ENCODE measurements around the gene MED23. TPM values are rescaled to one million over a fixed set of nuclear protein-coding genes. Genes with fewer than 3 reads are reported as not detected.

The MED23 gene
- total and polyA plus RNA-seq, 2 donors (not counting 1 experiment from before 2014, with no cell fraction given): 25.1 to 27.4 TPM

DNA sequence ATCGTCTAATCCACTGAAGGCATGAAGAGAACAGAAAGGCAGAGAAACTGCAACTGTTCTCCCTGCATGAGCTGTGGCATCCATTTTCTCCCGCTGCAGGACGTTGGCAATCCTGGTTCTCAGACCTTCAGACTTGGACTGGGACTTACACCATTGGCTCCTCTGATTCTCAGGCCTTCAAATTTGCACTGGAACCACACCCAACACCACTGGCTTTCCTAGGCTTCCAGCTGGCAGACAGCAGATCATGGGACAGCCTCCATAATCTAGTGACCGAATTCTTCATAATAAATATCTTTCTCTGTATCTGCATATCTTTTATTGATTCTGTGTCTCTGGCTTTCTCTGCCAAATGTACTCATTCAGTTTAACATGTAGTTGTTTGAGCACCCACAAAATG, 69.1 kb downstream of the MED23 start:
- no peak for DNase-seq (ENCODE audit: low read depth in 2 of 2)
- no peaks in the 10 kb centered on the region for H3K27me3 ChIP-seq (ENCODE audit: control insufficient read depth, insufficient read depth, low read length)
- no peak overlapping the region for H3K4me3 ChIP-seq (replicated peaks in 1 of 4; ENCODE audit: control extremely low read depth in 1 of 4, insufficient read depth in 1 of 4, low read depth in 3 of 4, low read length in 4 of 4)
- no peaks in the 10 kb centered on the region for H3K79me2 ChIP-seq (ENCODE audit: control insufficient read depth, insufficient read depth, low read length)
- TF ChIP-seq EZH2 (IDR thresholded peaks at IDR 0.05; ENCODE audit: low read length, missing control alignments): no peak
- no peaks in the 10 kb centered on the region for H4K20me1 ChIP-seq (ENCODE audit: control insufficient read depth, extremely low read depth, insufficient read depth, low read length)
- no peak overlapping the region for H2AFZ ChIP-seq (ENCODE audit: low read length)
- no peaks in the 10 kb centered on the region for H3K36me3 ChIP-seq (ENCODE audit: control insufficient read depth, insufficient read depth, low read length)
- H3K9ac ChIP-seq (ENCODE audit: insufficient read depth, low read length): no peak overlapping the region
- H3K4me2 ChIP-seq (ENCODE audit: extremely low read depth, insufficient read depth, low read length): no peak overlapping the region
- no peaks in the 10 kb centered on the region for H3K9me3 ChIP-seq (ENCODE audit: control insufficient read depth, insufficient read depth, low read depth, low read length)
- H3K4me1 ChIP-seq (ENCODE audit: control insufficient read depth, extremely low read depth, insufficient read depth, low read length): no peaks in the 10 kb centered on the region
- H3K27ac ChIP-seq (ENCODE audit: insufficient read depth, low read length): no peak overlapping the region

DNA sequence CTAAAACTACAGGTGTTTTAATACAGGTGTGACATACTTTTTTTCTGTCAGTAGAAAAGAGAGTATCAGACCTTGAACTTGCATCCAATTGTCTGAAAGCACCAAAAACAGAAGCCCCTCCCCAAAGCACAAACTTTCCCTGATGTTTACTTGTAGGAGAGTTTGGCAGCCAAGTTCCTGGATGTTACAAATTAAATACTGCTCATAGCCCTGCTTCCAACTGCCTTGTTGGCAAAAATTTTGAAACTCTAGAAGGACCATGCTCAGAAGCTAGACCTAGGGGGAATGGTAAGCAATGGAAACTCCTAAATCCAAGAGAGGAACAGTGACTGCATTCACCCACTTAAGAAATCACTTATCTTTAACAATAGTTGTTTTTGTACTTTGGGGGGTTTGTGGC, 72.0 kb downstream of the MED23 start:
- H3K9ac ChIP-seq (ENCODE audit: insufficient read depth, low read length): no peak overlapping the region
- H3K36me3 ChIP-seq (ENCODE audit: control insufficient read depth, insufficient read depth, low read length): no peaks in the 10 kb centered on the region
- no peaks in the 10 kb centered on the region for H4K20me1 ChIP-seq (ENCODE audit: control insufficient read depth, extremely low read depth, insufficient read depth, low read length)
- H3K27ac ChIP-seq (ENCODE audit: insufficient read depth, low read length): no peak overlapping the region
- TF ChIP-seq, protein P1, sequence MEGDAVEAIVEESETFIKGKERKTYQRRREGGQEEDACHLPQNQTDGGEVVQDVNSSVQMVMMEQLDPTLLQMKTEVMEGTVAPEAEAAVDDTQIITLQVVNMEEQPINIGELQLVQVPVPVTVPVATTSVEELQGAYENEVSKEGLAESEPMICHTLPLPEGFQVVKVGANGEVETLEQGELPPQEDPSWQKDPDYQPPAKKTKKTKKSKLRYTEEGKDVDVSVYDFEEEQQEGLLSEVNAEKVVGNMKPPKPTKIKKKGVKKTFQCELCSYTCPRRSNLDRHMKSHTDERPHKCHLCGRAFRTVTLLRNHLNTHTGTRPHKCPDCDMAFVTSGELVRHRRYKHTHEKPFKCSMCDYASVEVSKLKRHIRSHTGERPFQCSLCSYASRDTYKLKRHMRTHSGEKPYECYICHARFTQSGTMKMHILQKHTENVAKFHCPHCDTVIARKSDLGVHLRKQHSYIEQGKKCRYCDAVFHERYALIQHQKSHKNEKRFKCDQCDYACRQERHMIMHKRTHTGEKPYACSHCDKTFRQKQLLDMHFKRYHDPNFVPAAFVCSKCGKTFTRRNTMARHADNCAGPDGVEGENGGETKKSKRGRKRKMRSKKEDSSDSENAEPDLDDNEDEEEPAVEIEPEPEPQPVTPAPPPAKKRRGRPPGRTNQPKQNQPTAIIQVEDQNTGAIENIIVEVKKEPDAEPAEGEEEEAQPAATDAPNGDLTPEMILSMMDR (conservative IDR thresholded peaks at IDR 0.05 in 1 of 2, IDR thresholded peaks at IDR 0.05 in 1 of 2; ENCODE audit: low read depth in 1 of 2, low read length in 2 of 2): no peak
- TF ChIP-seq EZH2 (IDR thresholded peaks at IDR 0.05; ENCODE audit: low read length, missing control alignments): no peak
- H3K79me2 ChIP-seq (ENCODE audit: control insufficient read depth, insufficient read depth, low read length): no peaks in the 10 kb centered on the region
- no peaks in the 10 kb centered on the region for H3K9me3 ChIP-seq (ENCODE audit: control insufficient read depth, insufficient read depth, low read depth, low read length)
- no peak overlapping the region for H2AFZ ChIP-seq (ENCODE audit: low read length)
- H3K27me3 ChIP-seq (ENCODE audit: control insufficient read depth, insufficient read depth, low read length): no peaks in the 10 kb centered on the region
- no peak overlapping the region for H3K4me2 ChIP-seq (ENCODE audit: extremely low read depth, insufficient read depth, low read length)
- H3K4me1 ChIP-seq (ENCODE audit: control insufficient read depth, extremely low read depth, insufficient read depth, low read length): no peaks in the 10 kb centered on the region
- no peak overlapping the region for H3K4me3 ChIP-seq (replicated peaks in 1 of 4; ENCODE audit: control extremely low read depth in 1 of 4, insufficient read depth in 1 of 4, low read depth in 3 of 4, low read length in 4 of 4)
- peak in 1 of 2 donors; percentile 7 for DNase-seq (ENCODE audit: low read depth in 2 of 2)

DNA sequence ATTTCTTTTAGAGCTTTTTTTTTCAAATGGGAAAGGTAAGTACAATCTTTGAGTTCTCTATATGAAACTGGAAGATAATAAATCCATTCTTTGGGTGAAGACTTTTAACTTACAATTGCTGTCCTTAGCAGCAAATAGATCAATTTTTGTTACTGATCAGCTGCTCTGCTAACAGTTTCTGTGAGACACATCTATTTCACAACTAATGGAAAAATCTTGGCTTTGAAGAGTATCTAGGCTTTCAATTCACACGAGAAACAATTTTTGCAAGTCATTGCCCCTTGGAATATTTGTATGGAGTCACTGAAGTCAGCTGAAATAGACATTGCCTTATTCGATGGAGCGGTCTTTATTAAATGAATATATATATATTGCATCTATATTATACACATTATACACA, 75.5 kb downstream of the MED23 start:
- no peak overlapping the region for H3K4me2 ChIP-seq (ENCODE audit: extremely low read depth, insufficient read depth, low read length)
- no peak for DNase-seq (ENCODE audit: low read depth in 2 of 2)
- H2AFZ ChIP-seq (ENCODE audit: low read length): no peak overlapping the region
- no peak overlapping the region for H3K27ac ChIP-seq (ENCODE audit: insufficient read depth, low read length)
- no peaks in the 10 kb centered on the region for H3K9me3 ChIP-seq (ENCODE audit: control insufficient read depth, insufficient read depth, low read depth, low read length)
- no peaks in the 10 kb centered on the region for H3K4me1 ChIP-seq (ENCODE audit: control insufficient read depth, extremely low read depth, insufficient read depth, low read length)
- no peak overlapping the region for H3K4me3 ChIP-seq (replicated peaks in 1 of 4; ENCODE audit: control extremely low read depth in 1 of 4, insufficient read depth in 1 of 4, low read depth in 3 of 4, low read length in 4 of 4)
- no peaks in the 10 kb centered on the region for H4K20me1 ChIP-seq (ENCODE audit: control insufficient read depth, extremely low read depth, insufficient read depth, low read length)
- TF ChIP-seq EZH2 (IDR thresholded peaks at IDR 0.05; ENCODE audit: low read length, missing control alignments): no peak
- TF ChIP-seq, protein P1 (conservative IDR thresholded peaks at IDR 0.05 in 1 of 2, IDR thresholded peaks at IDR 0.05 in 1 of 2; ENCODE audit: low read depth in 1 of 2, low read length in 2 of 2): no peak
- H3K79me2 ChIP-seq (ENCODE audit: control insufficient read depth, insufficient read depth, low read length): no peaks in the 10 kb centered on the region
- no peaks in the 10 kb centered on the region for H3K27me3 ChIP-seq (ENCODE audit: control insufficient read depth, insufficient read depth, low read length)
- H3K9ac ChIP-seq (ENCODE audit: insufficient read depth, low read length): no peak overlapping the region
- H3K36me3 ChIP-seq (ENCODE audit: control insufficient read depth, insufficient read depth, low read length): no peaks in the 10 kb centered on the region

Data from fibroblast of lung (primary cell).